Endothelial cell (in vitro differentiated cells): ENCODE results near the gene CFAP46. TPM values are rescaled to one million over a fixed set of nuclear protein-coding genes. Genes with fewer than 3 reads are reported as not detected.

ENCODE experiments used
- DNase-seq: peaks from one replicate; pipeline ENCODE4 v3.0.0; 2021; ENCODE audit warnings: low spot score
- H3K27ac Mint-ChIP-seq: one replicate; pipeline ENCODE4 v1.8.0; 2021; ENCODE audit warnings: mixed read lengths, inconsistent platforms; ENCODE audit not compliant: unreplicated experiment
- H3K27me3 Mint-ChIP-seq: one replicate; pipeline ENCODE4 v1.8.0; 2021; ENCODE audit warnings: mild to moderate bottlenecking, moderate library complexity, mixed read lengths, inconsistent platforms; ENCODE audit not compliant: unreplicated experiment
- H3K36me3 Mint-ChIP-seq: one replicate; pipeline ENCODE4 v1.8.0; 2021; ENCODE audit warnings: mild to moderate bottlenecking, low read depth, mixed read lengths, inconsistent platforms; ENCODE audit not compliant: unreplicated experiment
- H3K4me1 Mint-ChIP-seq: one replicate; pipeline ENCODE4 v1.8.0; 2021; ENCODE audit warnings: mild to moderate bottlenecking, mixed read lengths, inconsistent platforms; ENCODE audit not compliant: unreplicated experiment
- H3K4me3 Mint-ChIP-seq: one replicate; pipeline ENCODE4 v1.8.0; 2021; ENCODE audit warnings: mild to moderate bottlenecking, mixed read lengths, inconsistent platforms; ENCODE audit not compliant: unreplicated experiment
- H3K9me3 Mint-ChIP-seq: one replicate; pipeline ENCODE4 v1.8.0; 2021; ENCODE audit warnings: mixed read lengths, inconsistent platforms; ENCODE audit not compliant: unreplicated experiment
- total RNA-seq: library from RNA; stranded (reverse); fragmentation: NEBNext Ultra II Directional; extraction: Animal tissue kit (Norgen Biotek cat#: 25700); gene quantifications from one replicate; pipeline ENCODE4 v1.2.1, GENCODE V29; 2021; ENCODE audit not compliant: unreplicated experiment
- TF ChIP-seq, protein P1 (sequence below): fragments of 200-600 bp; sonication (generic); IDR thresholded peaks from one replicate; pipeline ENCODE4 v1.5.0; 2021; ENCODE audit warnings: antibody characterized with exemption; ENCODE audit not compliant: unreplicated experiment

CFAP46 gene
- total RNA-seq, 1 donor from 2014 or later = 0.95 TPM

DNA sequence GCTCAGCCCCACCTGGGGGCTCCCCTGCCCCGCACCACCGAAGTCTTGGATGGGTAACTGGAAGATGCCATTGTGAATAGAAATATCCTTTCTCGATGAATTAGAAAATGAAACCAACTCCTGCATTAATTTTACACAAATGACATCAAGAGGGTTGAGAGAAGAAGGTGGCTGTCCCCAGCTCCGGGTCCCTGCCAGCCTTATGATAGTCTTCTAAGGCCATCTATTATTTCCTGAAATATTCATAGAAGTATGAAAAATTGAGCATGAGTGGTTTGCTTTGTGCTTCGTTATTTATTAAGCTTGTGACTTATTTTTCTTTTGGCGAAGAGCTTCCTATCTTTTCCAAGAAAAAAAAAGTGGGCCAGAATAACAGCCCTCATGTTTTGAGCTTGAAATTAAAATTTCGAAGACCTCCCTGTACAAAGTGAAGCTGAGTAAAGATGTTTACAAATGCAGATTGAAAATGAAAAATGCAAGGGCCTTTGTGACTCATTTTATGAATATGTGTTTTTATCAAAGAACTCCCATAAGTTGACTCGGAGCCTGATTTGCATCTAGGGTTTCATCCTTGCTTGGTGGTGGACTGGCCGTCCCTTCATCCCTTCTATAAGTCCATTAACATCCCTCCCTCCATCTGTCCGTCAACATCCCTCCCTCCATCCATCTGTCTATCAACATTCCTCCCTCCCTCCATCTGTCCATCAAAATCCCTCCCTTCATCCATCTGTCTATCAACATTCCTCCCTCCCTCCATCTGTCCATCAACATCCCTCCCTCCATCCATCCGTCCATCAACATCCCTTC, 20.5 kb upstream of the CFAP46 start:
- H3K27me3 Mint-ChIP-seq = peaks cover 5% of the 10 kb centered on the region
- H3K36me3 Mint-ChIP-seq = no peaks in the 10 kb centered on the region
- H3K4me3 Mint-ChIP-seq = peak overlapping the region; percentile 28
- no peaks in the 10 kb centered on the region for H3K9me3 Mint-ChIP-seq
- H3K4me1 Mint-ChIP-seq = no peaks in the 10 kb centered on the region
- no peak overlapping the region for H3K27ac Mint-ChIP-seq
- DNase-seq = no peak
- TF ChIP-seq, protein P1, sequence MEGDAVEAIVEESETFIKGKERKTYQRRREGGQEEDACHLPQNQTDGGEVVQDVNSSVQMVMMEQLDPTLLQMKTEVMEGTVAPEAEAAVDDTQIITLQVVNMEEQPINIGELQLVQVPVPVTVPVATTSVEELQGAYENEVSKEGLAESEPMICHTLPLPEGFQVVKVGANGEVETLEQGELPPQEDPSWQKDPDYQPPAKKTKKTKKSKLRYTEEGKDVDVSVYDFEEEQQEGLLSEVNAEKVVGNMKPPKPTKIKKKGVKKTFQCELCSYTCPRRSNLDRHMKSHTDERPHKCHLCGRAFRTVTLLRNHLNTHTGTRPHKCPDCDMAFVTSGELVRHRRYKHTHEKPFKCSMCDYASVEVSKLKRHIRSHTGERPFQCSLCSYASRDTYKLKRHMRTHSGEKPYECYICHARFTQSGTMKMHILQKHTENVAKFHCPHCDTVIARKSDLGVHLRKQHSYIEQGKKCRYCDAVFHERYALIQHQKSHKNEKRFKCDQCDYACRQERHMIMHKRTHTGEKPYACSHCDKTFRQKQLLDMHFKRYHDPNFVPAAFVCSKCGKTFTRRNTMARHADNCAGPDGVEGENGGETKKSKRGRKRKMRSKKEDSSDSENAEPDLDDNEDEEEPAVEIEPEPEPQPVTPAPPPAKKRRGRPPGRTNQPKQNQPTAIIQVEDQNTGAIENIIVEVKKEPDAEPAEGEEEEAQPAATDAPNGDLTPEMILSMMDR = no peak

DNA sequence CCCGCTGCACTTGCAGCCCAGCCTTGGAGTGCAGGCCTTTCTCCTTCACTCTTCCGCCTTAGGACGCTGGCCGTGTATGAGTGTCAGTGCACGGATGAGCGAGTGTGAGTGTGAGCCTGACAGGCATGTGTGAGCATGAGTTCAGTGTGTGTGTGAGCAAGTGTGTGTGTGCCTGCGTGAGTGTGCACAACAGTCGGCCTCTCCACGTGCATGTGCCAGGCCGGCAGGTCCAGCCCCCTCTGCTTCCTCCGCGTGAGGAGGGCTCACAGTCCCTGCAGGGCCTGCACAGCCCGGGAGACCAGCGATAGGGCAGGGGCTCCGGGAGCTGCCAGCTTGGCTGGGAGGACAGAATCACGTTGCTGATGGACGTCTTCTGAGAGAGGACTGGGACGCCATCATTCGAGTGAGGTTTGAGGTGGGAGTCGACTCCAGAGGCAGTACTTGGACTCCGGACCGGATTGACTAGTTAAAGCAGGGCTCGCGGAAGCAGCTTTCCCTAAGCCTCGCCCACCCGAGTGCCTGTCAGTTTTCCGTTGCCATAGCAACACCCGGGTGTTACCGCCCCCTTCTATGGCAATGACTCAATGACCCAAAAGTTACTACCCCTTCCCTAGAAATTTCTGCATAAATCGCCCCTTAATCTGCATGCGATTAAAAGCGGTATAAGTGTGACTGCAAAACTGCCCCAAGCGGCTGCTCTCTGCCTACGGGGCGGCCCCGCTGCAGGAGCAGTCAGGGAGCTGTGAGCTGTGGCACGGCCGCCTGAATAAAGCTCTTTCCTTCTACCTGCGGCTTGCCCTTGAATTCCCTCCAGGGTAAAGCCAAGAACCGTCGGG, 19.6 kb upstream of the CFAP46 start:
- Mint-ChIP-seq H3K9me3 (peaks cover under 1% of the 10 kb centered on the region), H3K4me1 (no peaks in the 10 kb centered on the region), H3K36me3 (no peaks in the 10 kb centered on the region), H3K27me3 (peaks cover 5% of the 10 kb centered on the region), H3K4me3 (peak overlapping the region; percentile 87), H3K27ac (no peak overlapping the region)
- TF ChIP-seq, protein P1 = no peak
- DNase-seq = peak; percentile 67

DNA sequence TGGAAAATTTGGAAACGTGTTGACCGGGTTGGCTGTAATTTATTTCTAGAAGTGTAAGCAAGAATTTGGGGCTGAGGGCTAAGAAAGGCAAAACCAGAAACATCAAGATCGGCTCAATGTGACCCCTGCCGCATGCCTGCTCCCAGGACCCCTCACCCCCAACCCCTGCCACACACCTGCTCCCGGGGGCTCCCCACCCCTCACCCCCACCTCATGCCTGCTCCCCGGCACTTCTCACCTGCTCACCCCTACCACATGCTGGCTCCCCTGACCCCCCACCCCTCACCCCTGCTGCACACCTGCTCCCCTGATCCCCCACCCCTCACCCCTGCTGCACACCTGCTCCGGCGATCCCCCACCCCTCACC, 19.0 kb upstream of the CFAP46 start:
- TF ChIP-seq, protein P1 = no peak
- H3K9me3 Mint-ChIP-seq = peaks cover 4% of the 10 kb centered on the region
- DNase-seq = no peak
- H3K27me3 Mint-ChIP-seq = peaks cover 7% of the 10 kb centered on the region
- no peaks in the 10 kb centered on the region for H3K36me3 Mint-ChIP-seq
- H3K4me1 Mint-ChIP-seq = no peaks in the 10 kb centered on the region
- no peak overlapping the region for H3K4me3 Mint-ChIP-seq
- H3K27ac Mint-ChIP-seq = no peak overlapping the region

- no peak overlapping the region for H3K4me3 Mint-ChIP-seq
- no peak overlapping the region for H3K27ac Mint-ChIP-seq
- no peak for DNase-seq
- peaks cover 7% of the 10 kb centered on the region for H3K27me3 Mint-ChIP-seq
- H3K36me3 Mint-ChIP-seq = no peaks in the 10 kb centered on the region
- TF ChIP-seq, protein P1 = no peak
- H3K9me3 Mint-ChIP-seq = peaks cover 4% of the 10 kb centered on the region
- H3K4me1 Mint-ChIP-seq = no peaks in the 10 kb centered on the region
Observed at GRCh38 chr10:132960631-132961419, 18.5 kb upstream of the CFAP46 start.
